ENCODE measurements around the gene SCUBE3.

Gene SCUBE3

GRCh38 chr6:35272005-35272404 lies 58.2 kb downstream of the SCUBE3 start:
- no peak for TF ChIP-seq EZH2 (IDR thresholded peaks at IDR 0.05; ENCODE audit: borderline replicate concordance, low read length)
- TF ChIP-seq CTCF (IDR thresholded peaks at IDR 0.05; ENCODE audit: low read length) = no peak
- H3K4me1 ChIP-seq (ENCODE audit: insufficient read depth, low read length, severe bottlenecking) = no peaks in the 10 kb centered on the region
- no peak overlapping the region for H2AFZ ChIP-seq (ENCODE audit: low read length)
- no peaks in the 10 kb centered on the region for H3K9me2 ChIP-seq (ENCODE audit: low read depth, low read length)
- H3K4me2 ChIP-seq (ENCODE audit: low read length) = no peak overlapping the region
- no peaks in the 10 kb centered on the region; the same call in 1 of the 2 replicates for H3K36me3 ChIP-seq (ENCODE audit: insufficient read depth, low read length)
- no peaks in the 10 kb centered on the region for H3K9me3 ChIP-seq (ENCODE audit: low read length)
- no peaks in the 10 kb centered on the region for H3F3A ChIP-seq (ENCODE audit: insufficient read depth, low read length)
- no peak overlapping the region for H3K9ac ChIP-seq (ENCODE audit: low read length)
- H3K27me3 ChIP-seq (ENCODE audit: insufficient read depth, low read length) = no peaks in the 10 kb centered on the region
- H3K27ac ChIP-seq (ENCODE audit: low read depth, low read length, poor library complexity, severe bottlenecking) = no peak overlapping the region
- no peak overlapping the region for H3K4me3 ChIP-seq (ENCODE audit: low read depth, low read length, poor library complexity, severe bottlenecking)
- H3K79me2 ChIP-seq (ENCODE audit: insufficient read depth, low read length) = no peaks in the 10 kb centered on the region
- no peaks in the 10 kb centered on the region for H4K20me1 ChIP-seq (ENCODE audit: insufficient read depth, low read length)

- H3K9ac ChIP-seq (ENCODE audit: low read length) = no peak overlapping the region
- no peak overlapping the region for H3K27ac ChIP-seq (ENCODE audit: low read depth, low read length, poor library complexity, severe bottlenecking)
Measured at GRCh38 chr6:35273822-35274559, 60.2 kb downstream of the SCUBE3 start.

GRCh38 chr6:35275744-35276260 lies 62.0 kb downstream of the SCUBE3 start:
- Histone ChIP-seq H2AFZ (ENCODE audit: low read length) (no peak overlapping the region), H3K9me2 (ENCODE audit: low read depth, low read length) (no peaks in the 10 kb centered on the region), H3K4me1 (ENCODE audit: insufficient read depth, low read length, severe bottlenecking) (no peaks in the 10 kb centered on the region), H3K79me2 (ENCODE audit: insufficient read depth, low read length) (no peaks in the 10 kb centered on the region), H3K4me3 (ENCODE audit: low read depth, low read length, poor library complexity, severe bottlenecking) (no peak overlapping the region), H3F3A (ENCODE audit: insufficient read depth, low read length) (no peaks in the 10 kb centered on the region), H3K9ac (ENCODE audit: low read length) (no peak overlapping the region), H3K9me3 (ENCODE audit: low read length) (no peaks in the 10 kb centered on the region), H3K4me2 (ENCODE audit: low read length) (no peak overlapping the region), H3K36me3 (ENCODE audit: insufficient read depth, low read length) (peaks cover under 1% of the 10 kb centered on the region; the same call in 1 of the 2 replicates), H3K27me3 (ENCODE audit: insufficient read depth, low read length) (no peaks in the 10 kb centered on the region), H4K20me1 (ENCODE audit: insufficient read depth, low read length) (no peaks in the 10 kb centered on the region), H3K27ac (ENCODE audit: low read depth, low read length, poor library complexity, severe bottlenecking) (no peak overlapping the region)
- TF ChIP-seq CTCF (IDR thresholded peaks at IDR 0.05; ENCODE audit: low read length) = no peak
- TF ChIP-seq EZH2 (IDR thresholded peaks at IDR 0.05; ENCODE audit: borderline replicate concordance, low read length) = no peak

More at GRCh38 chr6:35273822-35274559, 60.2 kb downstream of the SCUBE3 start:
- no peak overlapping the region for H3K4me2 ChIP-seq (ENCODE audit: low read length)
- H3K4me1 ChIP-seq (ENCODE audit: insufficient read depth, low read length, severe bottlenecking) = no peaks in the 10 kb centered on the region
- no peaks in the 10 kb centered on the region; the same call in 1 of the 2 replicates for H3K36me3 ChIP-seq (ENCODE audit: insufficient read depth, low read length)
- no peaks in the 10 kb centered on the region for H3K27me3 ChIP-seq (ENCODE audit: insufficient read depth, low read length)
- H3K9me2 ChIP-seq (ENCODE audit: low read depth, low read length) = no peaks in the 10 kb centered on the region
- no peaks in the 10 kb centered on the region for H4K20me1 ChIP-seq (ENCODE audit: insufficient read depth, low read length)
- H3K9me3 ChIP-seq (ENCODE audit: low read length) = no peaks in the 10 kb centered on the region
- H3K4me3 ChIP-seq (ENCODE audit: low read depth, low read length, poor library complexity, severe bottlenecking) = no peak overlapping the region
- no peaks in the 10 kb centered on the region for H3F3A ChIP-seq (ENCODE audit: insufficient read depth, low read length)
- no peak overlapping the region for H2AFZ ChIP-seq (ENCODE audit: low read length)
- no peaks in the 10 kb centered on the region for H3K79me2 ChIP-seq (ENCODE audit: insufficient read depth, low read length)
- TF ChIP-seq EZH2 (IDR thresholded peaks at IDR 0.05; ENCODE audit: borderline replicate concordance, low read length) = no peak
- no peak for TF ChIP-seq CTCF (IDR thresholded peaks at IDR 0.05; ENCODE audit: low read length)
